Choroid plexus epithelial cell (primary cell): ENCODE results near the gene AP1G1.
"Not testable (repeated sequence)": the region's sequence is repeated elsewhere in the genome, so short reads cannot be mapped to it uniquely, and the experiment has no call there.

ENCODE experiments used
- DNase-seq: peaks from one replicate; pipeline ENCODE4 v3.0.0-alpha.2; 2010; ENCODE audit warnings: low read depth
- H3K4me3 ChIP-seq: 2 replicates; pipeline ENCODE4 v1.5.1; 2011; ENCODE audit warnings: low read depth, mild to moderate bottlenecking, control low read depth, low read length, moderate library complexity
- TF ChIP-seq, protein P1 (sequence below): conservative IDR thresholded peaks from 2 replicates; pipeline ENCODE4 v1.5.1; 2011; ENCODE audit warnings: low read depth, mild to moderate bottlenecking, control low read depth, inconsistent platforms, low read length, moderate library complexity

AP1G1 gene

DNA sequence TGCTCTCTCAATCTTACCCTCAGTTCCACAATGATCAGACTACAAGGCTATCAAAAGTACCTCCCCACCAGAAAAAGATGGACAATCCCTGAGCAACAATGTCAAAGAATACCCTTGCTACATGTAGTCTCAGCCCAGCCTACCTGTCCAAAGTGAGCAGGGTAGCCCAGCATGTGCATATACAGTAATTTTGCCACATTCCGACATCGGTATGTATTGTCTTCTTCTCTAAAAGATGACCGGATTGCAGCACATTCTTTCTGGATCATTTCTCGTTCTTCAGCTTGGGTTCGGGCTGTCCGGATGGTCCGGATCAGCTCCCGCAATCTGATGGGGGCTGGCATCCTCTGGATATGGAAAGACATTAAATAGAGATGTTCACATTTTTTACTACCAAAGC is 19.5 kb downstream of the AP1G1 start:
- TF ChIP-seq, protein P1, sequence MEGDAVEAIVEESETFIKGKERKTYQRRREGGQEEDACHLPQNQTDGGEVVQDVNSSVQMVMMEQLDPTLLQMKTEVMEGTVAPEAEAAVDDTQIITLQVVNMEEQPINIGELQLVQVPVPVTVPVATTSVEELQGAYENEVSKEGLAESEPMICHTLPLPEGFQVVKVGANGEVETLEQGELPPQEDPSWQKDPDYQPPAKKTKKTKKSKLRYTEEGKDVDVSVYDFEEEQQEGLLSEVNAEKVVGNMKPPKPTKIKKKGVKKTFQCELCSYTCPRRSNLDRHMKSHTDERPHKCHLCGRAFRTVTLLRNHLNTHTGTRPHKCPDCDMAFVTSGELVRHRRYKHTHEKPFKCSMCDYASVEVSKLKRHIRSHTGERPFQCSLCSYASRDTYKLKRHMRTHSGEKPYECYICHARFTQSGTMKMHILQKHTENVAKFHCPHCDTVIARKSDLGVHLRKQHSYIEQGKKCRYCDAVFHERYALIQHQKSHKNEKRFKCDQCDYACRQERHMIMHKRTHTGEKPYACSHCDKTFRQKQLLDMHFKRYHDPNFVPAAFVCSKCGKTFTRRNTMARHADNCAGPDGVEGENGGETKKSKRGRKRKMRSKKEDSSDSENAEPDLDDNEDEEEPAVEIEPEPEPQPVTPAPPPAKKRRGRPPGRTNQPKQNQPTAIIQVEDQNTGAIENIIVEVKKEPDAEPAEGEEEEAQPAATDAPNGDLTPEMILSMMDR, result no peak
- DNase-seq, result no peak
- no peak overlapping the region for H3K4me3 ChIP-seq

DNA sequence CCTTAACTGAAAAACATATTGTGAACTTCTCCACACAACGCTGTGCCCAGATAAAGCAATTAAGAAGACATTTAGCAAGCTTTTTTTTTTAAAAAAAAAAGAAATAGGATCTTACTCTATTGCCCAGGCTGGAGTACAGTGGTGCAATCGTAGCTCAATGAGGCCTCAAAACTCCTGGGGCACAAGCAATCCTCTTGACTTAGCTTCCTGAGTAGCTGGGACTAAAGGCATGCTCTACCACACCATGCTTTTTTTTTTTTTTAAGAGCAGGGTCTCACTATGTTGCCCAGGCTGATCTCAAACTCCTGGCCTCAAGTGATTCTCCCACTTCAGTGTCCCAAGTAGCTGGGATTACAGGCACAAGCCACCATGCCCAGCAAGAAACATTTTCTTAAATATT is 20.1 kb downstream of the AP1G1 start:
- TF ChIP-seq, protein P1, result no peak
- DNase-seq, result no peak
- H3K4me3 ChIP-seq, result no peak overlapping the region

DNA sequence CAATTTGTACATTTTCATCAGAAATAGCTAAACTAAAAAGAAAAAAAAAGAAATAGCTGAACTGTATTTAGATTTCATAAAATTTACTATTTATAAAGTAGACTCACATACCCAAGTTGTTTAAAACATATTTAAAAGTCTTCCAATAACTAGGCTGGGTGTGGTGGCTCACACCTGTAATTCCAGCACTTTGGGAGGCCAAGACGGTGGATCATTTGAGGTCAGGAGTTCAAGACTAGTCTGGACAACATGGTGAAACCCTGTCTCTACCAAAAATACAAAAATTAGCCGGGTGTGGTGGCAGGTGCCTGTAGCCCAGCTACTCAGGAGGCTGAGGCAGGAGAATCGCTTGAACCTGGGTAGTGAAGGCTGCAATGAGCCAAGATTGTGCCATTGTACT is 23.5 kb downstream of the AP1G1 start:
- H3K4me3 ChIP-seq, DNase-seq: not testable (repeated sequence)

DNA sequence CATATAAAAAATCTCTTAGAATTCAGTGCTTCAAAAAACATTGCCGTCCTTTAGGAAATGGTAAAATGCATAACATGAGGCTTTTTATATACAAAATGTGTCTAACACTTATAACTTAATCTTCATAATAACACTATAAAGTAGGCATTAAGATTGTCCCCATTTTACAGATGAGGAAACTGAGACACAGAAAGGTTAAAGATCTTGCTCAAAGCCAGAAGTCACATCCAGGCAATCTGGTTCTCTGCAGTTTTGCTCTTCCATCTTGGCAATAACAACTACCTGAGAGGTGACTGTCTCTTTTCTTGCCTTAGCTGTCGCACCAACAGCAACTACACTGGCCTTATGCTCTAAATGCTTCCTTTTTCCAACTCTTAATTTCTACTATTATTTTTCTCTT is 24.5 kb downstream of the AP1G1 start:
- H3K4me3 ChIP-seq, result no peak overlapping the region
- DNase-seq, result no peak
- TF ChIP-seq, protein P1, result no peak

DNA sequence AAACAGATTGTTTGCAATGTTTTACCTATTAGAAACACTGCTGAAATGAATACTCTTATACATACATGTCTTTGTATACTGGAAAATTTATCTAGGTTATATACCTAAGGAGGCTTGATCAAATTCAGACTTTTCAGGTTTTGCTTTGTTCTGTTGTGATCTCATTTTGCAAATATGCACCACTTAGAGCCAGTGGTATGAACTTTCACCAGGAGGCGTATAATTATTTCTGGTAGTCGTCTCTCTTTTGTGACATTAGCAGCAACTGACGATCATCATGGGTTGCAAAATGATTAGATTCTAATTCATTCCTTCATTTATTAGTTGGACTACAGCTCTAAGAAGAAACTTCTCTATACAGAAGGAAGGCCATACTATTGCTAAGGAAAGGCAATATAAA is 26.9 kb downstream of the AP1G1 start:
- no peak overlapping the region for H3K4me3 ChIP-seq
- peak; percentile 65 for DNase-seq

DNA sequence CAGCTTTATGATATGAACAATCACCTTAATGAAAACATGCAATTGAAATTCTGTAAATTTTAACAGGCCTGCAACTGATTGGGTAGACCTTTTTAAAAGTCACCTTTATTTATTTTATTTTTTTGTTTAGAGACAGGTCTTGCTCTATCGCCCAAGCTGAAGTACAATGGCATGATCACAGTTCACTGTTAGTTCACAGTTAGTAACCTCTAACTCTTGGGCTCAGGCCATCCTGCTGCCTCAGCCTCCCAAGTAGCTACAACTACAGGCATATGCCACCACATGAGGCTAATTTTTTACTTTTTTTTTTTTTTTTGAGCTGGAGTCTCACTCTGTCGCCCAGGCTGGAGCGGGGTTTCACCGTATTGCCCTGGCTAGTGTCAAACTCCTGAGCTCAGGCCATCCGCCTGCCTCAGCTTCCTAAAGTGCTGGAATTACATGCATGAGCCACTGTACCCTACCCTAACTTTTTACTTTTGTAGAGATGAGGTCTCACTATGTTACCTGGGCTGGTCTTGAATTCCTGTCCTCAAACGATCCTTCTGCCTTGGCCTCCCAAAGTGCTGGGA is 28.0 kb downstream of the AP1G1 start:
- TF ChIP-seq, protein P1, result no peak
- no peak overlapping the region for H3K4me3 ChIP-seq

More for the DNA sequence above, 26.9 kb downstream of the AP1G1 start:
- TF ChIP-seq, protein P1, result no peak

DNA sequence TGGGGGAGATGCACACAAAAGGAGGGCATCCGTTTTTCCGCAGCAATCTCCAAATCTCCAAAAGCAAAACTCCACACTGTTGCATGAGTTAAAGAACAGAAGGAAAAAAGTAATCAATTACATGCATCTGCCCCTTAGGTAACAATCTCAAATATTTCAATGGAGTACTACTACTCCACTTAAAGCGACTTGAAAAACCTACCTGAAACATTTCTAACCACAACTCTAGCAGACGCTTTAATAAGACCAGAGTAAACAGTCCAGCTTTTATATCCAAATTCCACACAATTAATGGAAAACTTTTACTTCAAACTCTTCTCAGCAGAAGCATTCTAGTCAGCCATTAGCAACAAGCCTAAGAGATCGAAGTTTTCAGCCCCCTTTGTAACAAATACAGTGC is 29.9 kb downstream of the AP1G1 start:
- TF ChIP-seq, protein P1, result no peak
- no peak overlapping the region for H3K4me3 ChIP-seq
- no peak for DNase-seq

More for the DNA sequence above, 28.0 kb downstream of the AP1G1 start:
- DNase-seq, result no peak
